Activated T-cell treated with anti-CD3 and anti-CD28 coated beads, Interleukin-2, amount 50 U/mL, for 4 hours (primary cell): ENCODE results near the gene MRPL21. TPM values are rescaled to one million over a fixed set of nuclear protein-coding genes. Genes with fewer than 3 reads are reported as not detected.

Experiments
- ATAC-seq, 2 donors: fragments of 200-7000 bp; cut with Tn5 transposase; one replicate each; pipeline ENCODE4 v1.10.0; 2021
- DNase-seq: peaks from one replicate; pipeline ENCODE4 v3.0.0-alpha.2; 2020
- H3K27me3 Mint-ChIP-seq: one replicate; pipeline ENCODE4 v1.8.0; 2021; ENCODE audit warnings: low read depth, mixed read lengths
- H3K36me3 Mint-ChIP-seq: one replicate; pipeline ENCODE4 v1.8.0; 2022; ENCODE audit warnings: mixed read lengths; ENCODE audit not compliant: insufficient read depth
- H3K4me1 Mint-ChIP-seq: one replicate; pipeline ENCODE4 v1.8.0; 2021; ENCODE audit warnings: low read depth, mixed read lengths
- H3K4me3 Mint-ChIP-seq: one replicate; pipeline ENCODE4 v1.8.0; 2021; ENCODE audit warnings: mild to moderate bottlenecking, moderate library complexity, mixed read lengths
- H3K9me3 Mint-ChIP-seq: one replicate; pipeline ENCODE4 v1.8.0; 2021; ENCODE audit warnings: mixed read lengths
- total RNA-seq, 3 donors: library from RNA; stranded (reverse); gene quantifications; one replicate each; pipeline ENCODE4 v1.2.1, GENCODE V29; 2021

Gene MRPL21
- total RNA-seq, 3 donors from 2014 or later: 106 to 130 (median 122) TPM

- Mint-ChIP-seq H3K4me3 (no peak overlapping the region), H3K9me3 (peaks cover 7% of the 10 kb centered on the region), H3K27me3 (no peaks in the 10 kb centered on the region), H3K36me3 (peaks cover 48% of the 10 kb centered on the region), H3K4me1 (no peaks in the 10 kb centered on the region)
- ATAC-seq: no peak
- no peak for DNase-seq
These were observed 26.3 kb upstream of the MRPL21 start for GRCh38 chr11:68929706-68930570.

- Mint-ChIP-seq H3K36me3 (peaks cover 55% of the 10 kb centered on the region), H3K4me3 (no peak overlapping the region), H3K9me3 (peaks cover 15% of the 10 kb centered on the region), H3K4me1 (no peaks in the 10 kb centered on the region), H3K27me3 (no peaks in the 10 kb centered on the region)
- DNase-seq: no peak
- no peak for ATAC-seq
These were observed 25.5 kb upstream of the MRPL21 start for GRCh38 chr11:68929135-68929534.

- H3K4me3 Mint-ChIP-seq: no peak overlapping the region
- peaks cover 62% of the 10 kb centered on the region for H3K36me3 Mint-ChIP-seq
- no peaks in the 10 kb centered on the region for H3K27me3 Mint-ChIP-seq
- no peaks in the 10 kb centered on the region for H3K4me1 Mint-ChIP-seq
- H3K9me3 Mint-ChIP-seq: peaks cover 16% of the 10 kb centered on the region
- no peak for ATAC-seq
- DNase-seq: no peak
These were observed 24.7 kb upstream of the MRPL21 start for GRCh38 chr11:68928136-68928880.

- H3K4me3 Mint-ChIP-seq: no peak overlapping the region
- no peaks in the 10 kb centered on the region for H3K27me3 Mint-ChIP-seq
- ATAC-seq (no peak), DNase-seq (no peak)
- peaks cover 16% of the 10 kb centered on the region for H3K9me3 Mint-ChIP-seq
- peaks cover 67% of the 10 kb centered on the region for H3K36me3 Mint-ChIP-seq
- no peaks in the 10 kb centered on the region for H3K4me1 Mint-ChIP-seq
These were observed 23.9 kb upstream of the MRPL21 start for GRCh38 chr11:68927280-68928135.

GRCh38 chr11:68925611-68926010 lies 22.0 kb upstream of the MRPL21 start:
- ATAC-seq: no peak
- no peaks in the 10 kb centered on the region for H3K4me1 Mint-ChIP-seq

GRCh38 chr11:68924073-68924925 lies 20.7 kb upstream of the MRPL21 start:
- no peak overlapping the region for H3K4me3 Mint-ChIP-seq
- ATAC-seq (no peak), DNase-seq (no peak)
- H3K4me1 Mint-ChIP-seq: no peaks in the 10 kb centered on the region
- H3K36me3 Mint-ChIP-seq: peaks cover 70% of the 10 kb centered on the region
- peaks cover 16% of the 10 kb centered on the region for H3K9me3 Mint-ChIP-seq
- H3K27me3 Mint-ChIP-seq: no peaks in the 10 kb centered on the region

More at GRCh38 chr11:68925611-68926010, 22.0 kb upstream of the MRPL21 start:
- DNase-seq: no peak
- Mint-ChIP-seq H3K36me3 (peaks cover 69% of the 10 kb centered on the region), H3K9me3 (peaks cover 16% of the 10 kb centered on the region), H3K27me3 (no peaks in the 10 kb centered on the region), H3K4me3 (no peak overlapping the region)

- ATAC-seq: no peak
- H3K4me1 Mint-ChIP-seq: no peaks in the 10 kb centered on the region
These were observed 20.0 kb upstream of the MRPL21 start for GRCh38 chr11:68923614-68924013.

GRCh38 chr11:68916439-68916838 lies 12.8 kb upstream of the MRPL21 start:
- Mint-ChIP-seq H3K36me3 (peaks cover 47% of the 10 kb centered on the region), H3K4me3 (no peak overlapping the region)
- no peak for ATAC-seq

More at GRCh38 chr11:68923614-68924013, 20.0 kb upstream of the MRPL21 start:
- Mint-ChIP-seq H3K36me3 (peaks cover 69% of the 10 kb centered on the region), H3K9me3 (peaks cover 16% of the 10 kb centered on the region), H3K27me3 (no peaks in the 10 kb centered on the region), H3K4me3 (no peak overlapping the region)
- DNase-seq: no peak

GRCh38 chr11:68914761-68915160 lies 11.1 kb upstream of the MRPL21 start:
- ATAC-seq (no peak), DNase-seq (no peak)
- no peaks in the 10 kb centered on the region for H3K9me3 Mint-ChIP-seq
- H3K36me3 Mint-ChIP-seq: peaks cover 46% of the 10 kb centered on the region
- no peaks in the 10 kb centered on the region for H3K4me1 Mint-ChIP-seq
- no peaks in the 10 kb centered on the region for H3K27me3 Mint-ChIP-seq
- no peak overlapping the region for H3K4me3 Mint-ChIP-seq

More at GRCh38 chr11:68916439-68916838, 12.8 kb upstream of the MRPL21 start:
- no peak for DNase-seq
- Mint-ChIP-seq H3K27me3 (no peaks in the 10 kb centered on the region), H3K4me1 (no peaks in the 10 kb centered on the region), H3K9me3 (no peaks in the 10 kb centered on the region)

GRCh38 chr11:68913188-68913587 lies 9.6 kb upstream of the MRPL21 start:
- Mint-ChIP-seq H3K36me3 (peaks cover 43% of the 10 kb centered on the region), H3K4me3 (no peak overlapping the region), H3K4me1 (no peaks in the 10 kb centered on the region), H3K27me3 (no peaks in the 10 kb centered on the region), H3K9me3 (no peaks in the 10 kb centered on the region)
- DNase-seq (no peak), ATAC-seq (no peak)

GRCh38 chr11:68912254-68912653 lies 8.6 kb upstream of the MRPL21 start:
- Mint-ChIP-seq H3K4me1 (peaks cover 1% of the 10 kb centered on the region), H3K27me3 (no peaks in the 10 kb centered on the region), H3K4me3 (no peak overlapping the region), H3K36me3 (peaks cover 45% of the 10 kb centered on the region), H3K9me3 (no peaks in the 10 kb centered on the region)
- ATAC-seq (no peak), DNase-seq (no peak)

- DNase-seq: no peak
- no peaks in the 10 kb centered on the region for H3K27me3 Mint-ChIP-seq
- H3K9me3 Mint-ChIP-seq: no peaks in the 10 kb centered on the region
- peaks cover 1% of the 10 kb centered on the region for H3K4me1 Mint-ChIP-seq
- no peak for ATAC-seq
- no peak overlapping the region for H3K4me3 Mint-ChIP-seq
- H3K36me3 Mint-ChIP-seq: peaks cover 46% of the 10 kb centered on the region
These were observed 8.1 kb upstream of the MRPL21 start for GRCh38 chr11:68911731-68912130.

GRCh38 chr11:68910965-68911364 lies 7.3 kb upstream of the MRPL21 start:
- H3K36me3 Mint-ChIP-seq: peaks cover 40% of the 10 kb centered on the region
- peaks cover 2% of the 10 kb centered on the region for H3K4me1 Mint-ChIP-seq
- H3K27me3 Mint-ChIP-seq: no peaks in the 10 kb centered on the region
- no peaks in the 10 kb centered on the region for H3K9me3 Mint-ChIP-seq
- ATAC-seq (no peak), DNase-seq (no peak)
- no peak overlapping the region for H3K4me3 Mint-ChIP-seq
